Measurements from ENCODE around the gene TARBP1. TPM values are rescaled to one million over a fixed set of nuclear protein-coding genes. Genes with fewer than 3 reads are reported as not detected.

TARBP1 gene
- polyA plus RNA-seq, 1 donor from 2014 or later = 267 TPM

DNA sequence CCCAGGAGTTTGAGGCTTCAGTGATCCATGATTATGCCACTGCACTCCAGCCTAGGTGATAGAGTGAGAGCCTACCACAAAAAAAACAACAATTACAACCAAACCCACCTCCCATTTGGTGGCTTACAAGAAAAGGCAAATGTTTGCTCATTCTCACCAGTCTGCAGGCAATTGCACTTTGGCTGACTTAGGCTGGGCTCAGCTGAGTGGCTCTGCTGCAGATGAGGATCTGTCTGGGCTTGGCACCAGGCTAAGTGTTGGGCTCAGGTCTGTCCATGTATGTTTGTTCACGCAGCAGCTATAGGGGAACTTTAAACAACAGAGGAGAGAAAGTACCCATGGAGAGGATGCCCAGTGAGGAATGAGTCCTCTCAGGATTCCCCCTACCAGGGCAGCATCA is 133.7 kb downstream of the TARBP1 start:
- TF ChIP-seq MXI1 (conservative IDR thresholded peaks at IDR 0.05; ENCODE audit: poor library complexity, severe bottlenecking) = no peak
- TF ChIP-seq TAF1 (IDR thresholded peaks at IDR 0.05; ENCODE audit: low read depth) = no peak
- TF ChIP-seq EP300 (conservative IDR thresholded peaks at IDR 0.05; ENCODE audit: poor library complexity, severe bottlenecking) = no peak
- TF ChIP-seq, protein P1, sequence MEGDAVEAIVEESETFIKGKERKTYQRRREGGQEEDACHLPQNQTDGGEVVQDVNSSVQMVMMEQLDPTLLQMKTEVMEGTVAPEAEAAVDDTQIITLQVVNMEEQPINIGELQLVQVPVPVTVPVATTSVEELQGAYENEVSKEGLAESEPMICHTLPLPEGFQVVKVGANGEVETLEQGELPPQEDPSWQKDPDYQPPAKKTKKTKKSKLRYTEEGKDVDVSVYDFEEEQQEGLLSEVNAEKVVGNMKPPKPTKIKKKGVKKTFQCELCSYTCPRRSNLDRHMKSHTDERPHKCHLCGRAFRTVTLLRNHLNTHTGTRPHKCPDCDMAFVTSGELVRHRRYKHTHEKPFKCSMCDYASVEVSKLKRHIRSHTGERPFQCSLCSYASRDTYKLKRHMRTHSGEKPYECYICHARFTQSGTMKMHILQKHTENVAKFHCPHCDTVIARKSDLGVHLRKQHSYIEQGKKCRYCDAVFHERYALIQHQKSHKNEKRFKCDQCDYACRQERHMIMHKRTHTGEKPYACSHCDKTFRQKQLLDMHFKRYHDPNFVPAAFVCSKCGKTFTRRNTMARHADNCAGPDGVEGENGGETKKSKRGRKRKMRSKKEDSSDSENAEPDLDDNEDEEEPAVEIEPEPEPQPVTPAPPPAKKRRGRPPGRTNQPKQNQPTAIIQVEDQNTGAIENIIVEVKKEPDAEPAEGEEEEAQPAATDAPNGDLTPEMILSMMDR (IDR thresholded peaks at IDR 0.05; ENCODE audit: poor library complexity, severe bottlenecking) = no peak
- TF ChIP-seq RAD21 (conservative IDR thresholded peaks at IDR 0.05) = no peak
- TF ChIP-seq, protein P2, sequence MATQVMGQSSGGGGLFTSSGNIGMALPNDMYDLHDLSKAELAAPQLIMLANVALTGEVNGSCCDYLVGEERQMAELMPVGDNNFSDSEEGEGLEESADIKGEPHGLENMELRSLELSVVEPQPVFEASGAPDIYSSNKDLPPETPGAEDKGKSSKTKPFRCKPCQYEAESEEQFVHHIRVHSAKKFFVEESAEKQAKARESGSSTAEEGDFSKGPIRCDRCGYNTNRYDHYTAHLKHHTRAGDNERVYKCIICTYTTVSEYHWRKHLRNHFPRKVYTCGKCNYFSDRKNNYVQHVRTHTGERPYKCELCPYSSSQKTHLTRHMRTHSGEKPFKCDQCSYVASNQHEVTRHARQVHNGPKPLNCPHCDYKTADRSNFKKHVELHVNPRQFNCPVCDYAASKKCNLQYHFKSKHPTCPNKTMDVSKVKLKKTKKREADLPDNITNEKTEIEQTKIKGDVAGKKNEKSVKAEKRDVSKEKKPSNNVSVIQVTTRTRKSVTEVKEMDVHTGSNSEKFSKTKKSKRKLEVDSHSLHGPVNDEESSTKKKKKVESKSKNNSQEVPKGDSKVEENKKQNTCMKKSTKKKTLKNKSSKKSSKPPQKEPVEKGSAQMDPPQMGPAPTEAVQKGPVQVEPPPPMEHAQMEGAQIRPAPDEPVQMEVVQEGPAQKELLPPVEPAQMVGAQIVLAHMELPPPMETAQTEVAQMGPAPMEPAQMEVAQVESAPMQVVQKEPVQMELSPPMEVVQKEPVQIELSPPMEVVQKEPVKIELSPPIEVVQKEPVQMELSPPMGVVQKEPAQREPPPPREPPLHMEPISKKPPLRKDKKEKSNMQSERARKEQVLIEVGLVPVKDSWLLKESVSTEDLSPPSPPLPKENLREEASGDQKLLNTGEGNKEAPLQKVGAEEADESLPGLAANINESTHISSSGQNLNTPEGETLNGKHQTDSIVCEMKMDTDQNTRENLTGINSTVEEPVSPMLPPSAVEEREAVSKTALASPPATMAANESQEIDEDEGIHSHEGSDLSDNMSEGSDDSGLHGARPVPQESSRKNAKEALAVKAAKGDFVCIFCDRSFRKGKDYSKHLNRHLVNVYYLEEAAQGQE (IDR thresholded peaks at IDR 0.05; ENCODE audit: borderline replicate concordance) = no peak
- no peak for TF ChIP-seq SMC3 (conservative IDR thresholded peaks at IDR 0.05; ENCODE audit: poor library complexity)
- TF ChIP-seq POLR2AphosphoS5 (IDR thresholded peaks at IDR 0.05) = no peak
- TF ChIP-seq EZH2 (IDR thresholded peaks at IDR 0.05; ENCODE audit: borderline replicate concordance, insufficient read depth, low read length, poor library complexity, severe bottlenecking) = no peak
- Histone ChIP-seq H3F3A (ENCODE audit: insufficient read depth, low read length, poor library complexity, severe bottlenecking) (no peaks in the 10 kb centered on the region), H4K20me1 (ENCODE audit: insufficient read depth) (no peaks in the 10 kb centered on the region), H3K9me3 (ENCODE audit: low read length) (peaks cover 4% of the 10 kb centered on the region), H3K9me2 (ENCODE audit: insufficient read depth, low read length) (no peaks in the 10 kb centered on the region), H3K4me3 (ENCODE audit: low read length) (no peak overlapping the region), H2AFZ (ENCODE audit: low read depth, low read length) (no peak overlapping the region), H3K27ac (ENCODE audit: low read length) (no peak overlapping the region), H3K27me3 (ENCODE audit: insufficient read depth, low read depth, low read length) (no peaks in the 10 kb centered on the region), H3K4me2 (ENCODE audit: low read length) (no peak overlapping the region), H3K36me3 (ENCODE audit: insufficient read depth, low read length) (no peaks in the 10 kb centered on the region), H3K9ac (ENCODE audit: low read length) (no peak overlapping the region), H3K79me2 (replicated peaks; ENCODE audit: insufficient read depth, low read length) (no peaks in the 10 kb centered on the region)

DNA sequence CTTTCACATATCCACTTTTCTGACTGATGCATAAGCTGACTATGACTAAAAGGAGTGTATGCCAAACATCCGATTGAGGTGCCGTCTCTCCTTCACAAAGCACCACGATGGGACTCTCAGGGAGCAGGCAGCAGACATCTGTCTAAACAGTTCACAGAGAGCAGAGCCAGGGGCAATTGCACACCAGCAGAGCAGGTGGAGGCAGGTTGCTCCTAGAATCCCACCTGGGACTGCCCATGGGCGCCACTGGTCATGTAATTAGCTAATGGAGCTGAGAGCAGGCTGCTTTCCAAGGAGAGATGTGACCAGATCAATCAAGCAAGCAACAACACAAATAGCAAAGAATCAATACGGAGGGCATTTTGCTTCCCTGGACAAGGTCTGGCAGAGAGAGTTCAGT is 136.2 kb downstream of the TARBP1 start:
- no peak overlapping the region for H2AFZ ChIP-seq (ENCODE audit: low read depth, low read length)
- no peak overlapping the region for H3K9ac ChIP-seq (ENCODE audit: low read length)
- no peaks in the 10 kb centered on the region for H3K79me2 ChIP-seq (replicated peaks; ENCODE audit: insufficient read depth, low read length)
- no peaks in the 10 kb centered on the region for H3K9me2 ChIP-seq (ENCODE audit: insufficient read depth, low read length)
- H3K4me3 ChIP-seq (ENCODE audit: low read length) = no peak overlapping the region
- no peak overlapping the region for H3K4me2 ChIP-seq (ENCODE audit: low read length)
- no peaks in the 10 kb centered on the region for H3F3A ChIP-seq (ENCODE audit: insufficient read depth, low read length, poor library complexity, severe bottlenecking)
- TF ChIP-seq, protein P2 (IDR thresholded peaks at IDR 0.05; ENCODE audit: borderline replicate concordance) = no peak
- TF ChIP-seq RAD21 (conservative IDR thresholded peaks at IDR 0.05) = no peak
- TF ChIP-seq POLR2AphosphoS5 (IDR thresholded peaks at IDR 0.05) = no peak
- no peak for TF ChIP-seq EZH2 (IDR thresholded peaks at IDR 0.05; ENCODE audit: borderline replicate concordance, insufficient read depth, low read length, poor library complexity, severe bottlenecking)
- TF ChIP-seq, protein P1 (IDR thresholded peaks at IDR 0.05; ENCODE audit: poor library complexity, severe bottlenecking) = no peak
- no peak for TF ChIP-seq SMC3 (conservative IDR thresholded peaks at IDR 0.05; ENCODE audit: poor library complexity)
- TF ChIP-seq TAF1 (IDR thresholded peaks at IDR 0.05; ENCODE audit: low read depth) = no peak
- TF ChIP-seq EP300 (conservative IDR thresholded peaks at IDR 0.05; ENCODE audit: poor library complexity, severe bottlenecking) = no peak
- no peak for TF ChIP-seq MXI1 (conservative IDR thresholded peaks at IDR 0.05; ENCODE audit: poor library complexity, severe bottlenecking)
- no peaks in the 10 kb centered on the region for H3K27me3 ChIP-seq (ENCODE audit: insufficient read depth, low read depth, low read length)
- H3K9me3 ChIP-seq (ENCODE audit: low read length) = peaks cover 10% of the 10 kb centered on the region
- H3K36me3 ChIP-seq (ENCODE audit: insufficient read depth, low read length) = no peaks in the 10 kb centered on the region
- no peaks in the 10 kb centered on the region for H4K20me1 ChIP-seq (ENCODE audit: insufficient read depth)
- H3K27ac ChIP-seq (ENCODE audit: low read length) = no peak overlapping the region
